ENCODE measurements around the gene LMBR1.

The LMBR1 gene

GRCh38 chr7:156662277-156662676 lies 230.7 kb downstream of the LMBR1 start:
- Histone ChIP-seq H3K36me3 (0 out of 2 replicates have a peak, but pooled peaks cover 5% of the 10 kb centered on the region), H3K4me3 (ENCODE audit: low read depth, low read length) (no peak overlapping the region), H3K4me1 (peaks cover 4% of the 10 kb centered on the region), H3K27me3 (no peaks in the 10 kb centered on the region), H3K9me3 (no peaks in the 10 kb centered on the region)
- no peak for DNase-seq
- no peak for TF ChIP-seq CTCF (IDR thresholded peaks at IDR 0.05; ENCODE audit: low read depth, low read length)

GRCh38 chr7:156661637-156662036 lies 231.3 kb downstream of the LMBR1 start:
- Histone ChIP-seq H3K36me3 (0 out of 2 replicates have a peak, but pooled peaks cover 5% of the 10 kb centered on the region), H3K4me3 (ENCODE audit: low read depth, low read length) (no peak overlapping the region), H3K27me3 (no peaks in the 10 kb centered on the region), H3K9me3 (no peaks in the 10 kb centered on the region), H3K4me1 (no peaks in the 10 kb centered on the region)
- no peak for TF ChIP-seq CTCF (IDR thresholded peaks at IDR 0.05; ENCODE audit: low read depth, low read length)
- DNase-seq, result no peak

- Histone ChIP-seq H3K4me1 (no peaks in the 10 kb centered on the region), H3K27me3 (no peaks in the 10 kb centered on the region), H3K36me3 (0 out of 2 replicates have a peak, but pooled peaks cover 5% of the 10 kb centered on the region), H3K4me3 (ENCODE audit: low read depth, low read length) (no peak overlapping the region), H3K9me3 (no peaks in the 10 kb centered on the region)
- no peak for TF ChIP-seq CTCF (IDR thresholded peaks at IDR 0.05; ENCODE audit: low read depth, low read length)
- no peak for DNase-seq
These were observed 233.0 kb downstream of the LMBR1 start for GRCh38 chr7:156659961-156660360.

GRCh38 chr7:156659203-156659602 lies 233.8 kb downstream of the LMBR1 start:
- Histone ChIP-seq H3K4me3 (ENCODE audit: low read depth, low read length) (no peak overlapping the region), H3K4me1 (no peaks in the 10 kb centered on the region), H3K9me3 (no peaks in the 10 kb centered on the region), H3K27me3 (no peaks in the 10 kb centered on the region), H3K36me3 (0 out of 2 replicates have a peak, but pooled peaks cover 5% of the 10 kb centered on the region)
- no peak for DNase-seq
- no peak for TF ChIP-seq CTCF (IDR thresholded peaks at IDR 0.05; ENCODE audit: low read depth, low read length)

- TF ChIP-seq CTCF (IDR thresholded peaks at IDR 0.05; ENCODE audit: low read depth, low read length), result no peak
- H3K4me3 ChIP-seq (ENCODE audit: low read depth, low read length), result no peak overlapping the region
- H3K9me3 ChIP-seq, result no peaks in the 10 kb centered on the region
- H3K36me3 ChIP-seq, result 0 out of 2 replicates have a peak, but pooled peaks cover 5% of the 10 kb centered on the region
- no peaks in the 10 kb centered on the region for H3K4me1 ChIP-seq
- no peaks in the 10 kb centered on the region for H3K27me3 ChIP-seq
- DNase-seq, result no peak
These were observed 235.3 kb downstream of the LMBR1 start for GRCh38 chr7:156657681-156658080.

- H3K9me3 ChIP-seq, result no peaks in the 10 kb centered on the region
- H3K4me3 ChIP-seq (ENCODE audit: low read depth, low read length), result no peak overlapping the region
- TF ChIP-seq CTCF (IDR thresholded peaks at IDR 0.05; ENCODE audit: low read depth, low read length), result no peak
- H3K27me3 ChIP-seq, result no peaks in the 10 kb centered on the region
- DNase-seq, result no peak
- no peaks in the 10 kb centered on the region for H3K4me1 ChIP-seq
- H3K36me3 ChIP-seq, result no peaks in the 10 kb centered on the region
These were observed 236.4 kb downstream of the LMBR1 start for GRCh38 chr7:156656598-156656997.

All from BE2C (cell line).